ENCODE measurements around the gene ACAN. TPM values are rescaled to one million over a fixed set of nuclear protein-coding genes. Genes with fewer than 3 reads are reported as not detected.

Gene ACAN
- total and polyA plus RNA-seq, 2 donors (not counting 3 experiments of a cell fraction or from before 2014, with no cell fraction given), result not detected

GRCh38 chr15:88896333-88897033 lies 93.2 kb downstream of the ACAN start:
- peak; percentile 83 for TF ChIP-seq POLR2A (IDR thresholded peaks at IDR 0.05; ENCODE audit: low read depth, low read length)
- peak; percentile 25 for TF ChIP-seq GATA2 (IDR thresholded peaks at IDR 0.05; ENCODE audit: insufficient read depth, insufficient read length, low read depth, low read length)
- no peak for TF ChIP-seq EZH2 (IDR thresholded peaks at IDR 0.05; ENCODE audit: borderline replicate concordance, low read depth, low read length, severe bottlenecking)
- TF ChIP-seq POLR2AphosphoS5 (IDR thresholded peaks at IDR 0.05; ENCODE audit: insufficient read depth, low read depth, low read length), result peak; percentile 83
- TF ChIP-seq MYC (IDR thresholded peaks at IDR 0.05; ENCODE audit: low read depth, low read length), result no peak
- ChIA-PET POLR2A (interaction anchor here (1.0 kb wide), 1 partner anchor 8 kb away, joined by 4 read pairs; no protein-coding TSS in a partner anchor), CTCF (interaction anchor here (0.5 to 4.1 kb wide), 7 partner anchors 9 to 282 kb away, joined by 3 to 27 read pairs (median 5); no protein-coding TSS in a partner anchor)
- peaks cover 0 to 3% of the 10 kb centered on the region in 2 experiments for H3K36me3 ChIP-seq (ENCODE audit: control insufficient read depth in 2 of 2, extremely low read depth in 1 of 2, insufficient read depth in 2 of 2, low read length in 2 of 2)
- no peaks in the 10 kb centered on the region for H3K27me3 ChIP-seq (ENCODE audit: control insufficient read depth in 2 of 2, insufficient read depth in 2 of 2, low read length in 2 of 2)
- intact Hi-C loops (cut with micrococcal nuclease), result loop anchor here (1.0 to 5.0 kb wide), 8 partner anchors 16 to 436 kb away; partner anchors contain the start of genes MRPL46, MRPS11 and POLG
- no peaks in the 10 kb centered on the region for H3K79me2 ChIP-seq (ENCODE audit: control insufficient read depth, insufficient read depth, low read length)
- DNase-seq (ENCODE audit: low read depth, low spot score), result peak; percentile 96
- peaks cover 36% of the 10 kb centered on the region for H3K4me1 ChIP-seq (ENCODE audit: control insufficient read depth, extremely low read depth, insufficient read depth, low read length)
- no peak overlapping the region for H3K9ac ChIP-seq (replicated peaks; ENCODE audit: extremely low read depth, insufficient read depth, low read length)
- H3K9me1 ChIP-seq (replicated peaks; ENCODE audit: control insufficient read depth, extremely low read depth, insufficient read depth, low read length), result no peaks in the 10 kb centered on the region
- peak; percentile 96 for FAIRE-seq
- no peaks in the 10 kb centered on the region for H4K20me1 ChIP-seq (replicated peaks; ENCODE audit: control insufficient read depth, extremely low read depth, insufficient read depth, low read length)
- peak overlapping the region; percentile 56 for H3K4me2 ChIP-seq (ENCODE audit: insufficient read depth, low read length)
- no TSS peak for BruUV-seq (replicated peaks)
- dilution Hi-C loops (cut with MboI; ENCODE audit: extremely low pct_ligation_motif_present, low sequenced_read_pairs), result no loop called here
- H2AFZ ChIP-seq (ENCODE audit: low read depth, low read length), result no peak overlapping the region
- no peaks in the 10 kb centered on the region for H3K9me3 ChIP-seq (replicated peaks; ENCODE audit: control insufficient read depth, insufficient read depth, low read length)
- H3K4me3 ChIP-seq (replicated peaks in 1 of 3; ENCODE audit: insufficient read depth in 1 of 3, low read depth in 1 of 3, low read length in 3 of 3), result no peak overlapping the region
- H3K27ac ChIP-seq (ENCODE audit: insufficient read depth, low read depth, low read length), result peak overlapping the region; percentile 74

GRCh38 chr15:88897142-88897455 lies 93.9 kb downstream of the ACAN start:
- Histone ChIP-seq H2AFZ (ENCODE audit: low read depth, low read length) (peak overlapping the region; percentile 86), H4K20me1 (replicated peaks; ENCODE audit: control insufficient read depth, extremely low read depth, insufficient read depth, low read length) (no peaks in the 10 kb centered on the region), H3K9ac (replicated peaks; ENCODE audit: extremely low read depth, insufficient read depth, low read length) (peak overlapping the region; percentile 52), H3K4me2 (ENCODE audit: insufficient read depth, low read length) (peak overlapping the region; percentile 56), H3K27me3 (ENCODE audit: control insufficient read depth in 2 of 2, insufficient read depth in 2 of 2, low read length in 2 of 2) (no peaks in the 10 kb centered on the region), H3K27ac (ENCODE audit: insufficient read depth, low read depth, low read length) (peak overlapping the region; percentile 74), H3K9me1 (replicated peaks; ENCODE audit: control insufficient read depth, extremely low read depth, insufficient read depth, low read length) (no peaks in the 10 kb centered on the region), H3K36me3 (ENCODE audit: control insufficient read depth in 2 of 2, extremely low read depth in 1 of 2, insufficient read depth in 2 of 2, low read length in 2 of 2) (no peaks in the 10 kb centered on the region), H3K79me2 (ENCODE audit: control insufficient read depth, insufficient read depth, low read length) (no peaks in the 10 kb centered on the region), H3K9me3 (replicated peaks; ENCODE audit: control insufficient read depth, insufficient read depth, low read length) (no peaks in the 10 kb centered on the region), H3K4me3 (replicated peaks in 1 of 3; ENCODE audit: insufficient read depth in 1 of 3, low read depth in 1 of 3, low read length in 3 of 3) (no peak overlapping the region), H3K4me1 (ENCODE audit: control insufficient read depth, extremely low read depth, insufficient read depth, low read length) (peaks cover 36% of the 10 kb centered on the region)
- FAIRE-seq (no peak), DNase-seq (ENCODE audit: low read depth, low spot score) (no peak)
- no TSS peak for BruUV-seq (replicated peaks)
- TF ChIP-seq POLR2A (IDR thresholded peaks at IDR 0.05; ENCODE audit: low read depth, low read length) (no peak), CTCF (IDR thresholded peaks at IDR 0.05; ENCODE audit: extremely low read depth in 1 of 2, insufficient read depth in 1 of 2, low read depth in 1 of 2, low read length in 2 of 2) (no peak)
- dilution Hi-C loops (cut with MboI; ENCODE audit: extremely low pct_ligation_motif_present, low sequenced_read_pairs), result no loop called here
- POLR2A ChIA-PET, result interaction anchor here (1.0 kb wide), 1 partner anchor 8 kb away, joined by 4 read pairs; no protein-coding TSS in a partner anchor
- CTCF ChIA-PET, result interaction anchor here (0.5 to 3.6 kb wide), 3 partner anchors 14 to 273 kb away, joined by 3 to 19 read pairs (median 16); no protein-coding TSS in a partner anchor
- intact Hi-C loops (cut with micrococcal nuclease), result loop anchor here (1.0 to 5.0 kb wide), 8 partner anchors 15 to 435 kb away; partner anchors contain the start of genes MRPL46, MRPS11 and POLG
